IPS DF 6.9 (cell line): ENCODE data around the gene SET.
"Not testable (repeated sequence)": the region's sequence is repeated elsewhere in the genome, so short reads cannot be mapped to it uniquely, and the experiment has no call there.

Experiments
- DNase-seq: peaks from one replicate; pipeline ENCODE4 v3.0.0-alpha.2; 2013; ENCODE audit warnings: low read depth, low spot score
- H3K27ac ChIP-seq: one replicate; pipeline ENCODE4 v1.5.1; 2013; ENCODE audit warnings: low read length, control low read depth
- H3K27me3 ChIP-seq: 2 replicates; pipeline ENCODE4 v1.6.1; 2013; ENCODE audit warnings: mild to moderate bottlenecking, low read length; ENCODE audit not compliant: control insufficient read depth, insufficient read depth
- H3K36me3 ChIP-seq: 2 replicates; pipeline ENCODE4 v1.6.1; 2013; ENCODE audit warnings: low read length; ENCODE audit not compliant: control insufficient read depth, insufficient read depth
- H3K4me1 ChIP-seq: 2 replicates; pipeline ENCODE4 v1.6.1; 2013; ENCODE audit warnings: low read length; ENCODE audit not compliant: control insufficient read depth, insufficient read depth
- H3K4me3 ChIP-seq: 2 replicates; pipeline ENCODE4 v1.5.1; 2013; ENCODE audit warnings: mild to moderate bottlenecking, low read length
- H3K9me3 ChIP-seq: 2 replicates; pipeline ENCODE4 v1.6.1; 2013; ENCODE audit warnings: low read length, inconsistent platforms; ENCODE audit not compliant: control insufficient read depth, insufficient read depth
- WGBS: extraction: QIAGEN DNeasy Blood & Tissue Kit; methylation state at CpG from one replicate; pipeline ENCODE4 v1.1.7; 2013; ENCODE audit warnings: mixed read lengths, missing lambda C conversion rate; ENCODE audit not compliant: insufficient read length, insufficient coverage; 5-methylcytosine and 5-hydroxymethylcytosine counted together

SET gene

DNA sequence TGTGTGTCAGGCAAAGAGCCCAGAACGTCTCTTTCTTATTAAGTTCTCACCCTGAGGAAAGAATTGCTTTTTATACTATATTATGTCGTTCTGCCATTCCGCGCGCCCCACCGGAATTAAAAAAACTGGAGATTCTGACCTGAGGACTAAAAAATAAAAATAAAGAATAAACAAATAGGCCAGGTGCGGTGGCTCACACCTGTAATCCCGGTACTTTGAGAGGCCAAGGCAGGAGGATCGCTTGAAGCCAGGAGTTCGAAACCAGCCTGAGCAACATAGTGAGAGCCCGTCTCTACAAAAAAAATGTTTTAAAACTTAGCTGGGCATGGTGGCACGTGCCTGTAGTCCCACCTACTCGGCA, 31.7 kb upstream of the SET start:
- DNase-seq = no peak
- Histone ChIP-seq H3K9me3 (no peaks in the 10 kb centered on the region), H3K4me1 (no peaks in the 10 kb centered on the region), H3K4me3 (no peak overlapping the region), H3K36me3 (no peaks in the 10 kb centered on the region), H3K27me3 (no peaks in the 10 kb centered on the region), H3K27ac (no peak overlapping the region)
- WGBS = no CpG with 5 or more reads among the region's 13 CpGs

DNA sequence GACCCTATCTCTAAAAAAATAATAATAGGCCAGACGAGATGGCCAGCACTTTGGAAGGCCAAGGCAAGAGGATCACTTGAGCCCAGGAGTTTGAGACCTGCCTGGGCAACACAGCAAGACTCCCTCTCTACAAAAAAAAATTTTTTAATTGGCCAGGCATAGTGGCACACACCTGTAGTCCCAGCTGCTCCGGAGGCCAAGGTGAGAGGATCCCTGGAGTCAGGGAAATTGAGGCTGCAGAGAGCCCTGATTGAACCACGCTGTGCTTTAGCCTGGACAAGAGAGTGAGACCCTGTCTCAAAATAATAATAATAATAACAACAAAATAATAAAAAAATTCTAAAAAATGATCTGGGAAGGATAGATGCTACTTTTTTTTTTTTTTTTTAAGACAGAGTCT, 31.2 kb upstream of the SET start:
- Histone ChIP-seq H3K9me3 (no peaks in the 10 kb centered on the region), H3K36me3 (no peaks in the 10 kb centered on the region), H3K27me3 (no peaks in the 10 kb centered on the region), H3K4me1 (no peaks in the 10 kb centered on the region), H3K4me3 (no peak overlapping the region), H3K27ac (no peak overlapping the region)
- WGBS = no CpG with 5 or more reads among the region's 3 CpGs
- DNase-seq = no peak

DNA sequence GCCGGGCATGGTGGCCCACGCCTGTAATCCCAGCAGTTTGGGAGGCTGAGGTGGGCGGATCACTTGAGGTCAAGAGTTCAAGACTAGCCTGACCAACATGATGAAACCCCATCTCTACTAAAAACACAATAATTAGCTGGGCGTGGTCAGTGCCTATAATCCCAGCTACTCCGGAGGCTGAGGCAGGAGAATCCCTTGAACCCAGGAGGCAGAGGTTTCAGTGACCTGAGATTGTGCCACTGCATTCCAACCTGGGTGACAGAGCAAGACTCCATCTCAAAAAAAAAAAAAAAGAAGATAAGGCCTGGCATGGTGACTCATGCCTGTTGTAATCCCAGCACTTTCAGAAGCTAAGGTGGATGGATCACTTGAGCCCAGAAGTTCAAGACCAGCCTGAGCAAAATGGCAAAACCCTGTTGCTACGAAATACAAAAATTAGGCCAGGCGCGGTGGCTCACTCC, 22.5 kb upstream of the SET start:
- H3K27ac ChIP-seq, H3K4me3 ChIP-seq, H3K36me3 ChIP-seq, DNase-seq, H3K4me1 ChIP-seq, H3K27me3 ChIP-seq, H3K9me3 ChIP-seq: not testable (repeated sequence)
- no CpG with 5 or more reads among the region's 8 CpGs for WGBS

DNA sequence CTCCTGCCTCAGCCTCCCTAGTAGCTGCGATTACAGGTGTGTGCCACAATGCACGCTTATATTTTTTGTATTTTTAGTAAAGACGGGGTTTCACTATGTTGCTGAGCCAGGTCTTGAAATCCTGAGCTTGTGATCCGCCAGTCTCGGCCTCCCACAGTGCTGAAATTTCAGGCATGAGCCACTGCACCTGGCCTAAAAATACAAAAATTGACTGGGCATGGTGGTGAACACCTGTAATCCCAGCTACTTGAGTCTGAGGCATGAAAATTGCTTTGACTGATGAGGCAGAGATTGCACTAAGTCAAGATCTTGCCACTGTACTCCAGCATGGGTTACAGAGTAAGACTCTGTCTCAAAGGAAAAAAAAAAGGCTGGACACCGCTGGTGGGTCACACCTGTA, 19.2 kb upstream of the SET start:
- no peak for DNase-seq
- Histone ChIP-seq H3K27me3 (no peaks in the 10 kb centered on the region), H3K4me3 (no peak overlapping the region), H3K27ac (no peak overlapping the region), H3K9me3 (no peaks in the 10 kb centered on the region), H3K4me1 (no peaks in the 10 kb centered on the region), H3K36me3 (no peaks in the 10 kb centered on the region)
- no CpG with 5 or more reads among the region's 6 CpGs for WGBS

- Histone ChIP-seq H3K36me3 (no peaks in the 10 kb centered on the region), H3K4me3 (no peak overlapping the region), H3K27ac (no peak overlapping the region), H3K9me3 (no peaks in the 10 kb centered on the region), H3K27me3 (no peaks in the 10 kb centered on the region), H3K4me1 (no peaks in the 10 kb centered on the region)
- no CpG with 5 or more reads among the region's 4 CpGs for WGBS
- DNase-seq = no peak
Measured at GRCh38 chr9:128675382-128675781, 13.6 kb upstream of the SET start.

DNA sequence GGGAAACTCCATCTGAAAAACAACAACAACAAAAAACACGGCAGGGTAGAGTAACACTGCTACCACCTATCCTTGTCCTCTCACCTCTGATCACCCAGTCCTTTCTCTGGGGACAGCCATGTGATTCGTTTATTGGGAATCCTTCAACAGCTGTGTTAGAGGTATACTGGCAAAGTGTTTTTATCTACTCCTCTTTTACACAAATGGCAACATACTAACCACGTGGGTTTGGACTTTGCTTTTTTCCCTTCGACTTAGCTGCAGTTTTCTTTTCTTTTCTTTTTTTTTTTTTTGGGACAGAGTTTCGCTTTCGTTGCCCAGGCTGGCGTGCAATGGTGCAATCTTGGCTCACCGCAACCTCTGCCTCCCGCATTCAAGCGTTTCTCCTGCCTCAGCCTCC, 11.2 kb upstream of the SET start:
- no peak for DNase-seq
- Histone ChIP-seq H3K27me3 (no peaks in the 10 kb centered on the region), H3K4me1 (no peaks in the 10 kb centered on the region), H3K27ac (no peak overlapping the region), H3K9me3 (no peaks in the 10 kb centered on the region), H3K36me3 (no peaks in the 10 kb centered on the region), H3K4me3 (no peak overlapping the region)
- no CpG with 5 or more reads among the region's 10 CpGs for WGBS

DNA sequence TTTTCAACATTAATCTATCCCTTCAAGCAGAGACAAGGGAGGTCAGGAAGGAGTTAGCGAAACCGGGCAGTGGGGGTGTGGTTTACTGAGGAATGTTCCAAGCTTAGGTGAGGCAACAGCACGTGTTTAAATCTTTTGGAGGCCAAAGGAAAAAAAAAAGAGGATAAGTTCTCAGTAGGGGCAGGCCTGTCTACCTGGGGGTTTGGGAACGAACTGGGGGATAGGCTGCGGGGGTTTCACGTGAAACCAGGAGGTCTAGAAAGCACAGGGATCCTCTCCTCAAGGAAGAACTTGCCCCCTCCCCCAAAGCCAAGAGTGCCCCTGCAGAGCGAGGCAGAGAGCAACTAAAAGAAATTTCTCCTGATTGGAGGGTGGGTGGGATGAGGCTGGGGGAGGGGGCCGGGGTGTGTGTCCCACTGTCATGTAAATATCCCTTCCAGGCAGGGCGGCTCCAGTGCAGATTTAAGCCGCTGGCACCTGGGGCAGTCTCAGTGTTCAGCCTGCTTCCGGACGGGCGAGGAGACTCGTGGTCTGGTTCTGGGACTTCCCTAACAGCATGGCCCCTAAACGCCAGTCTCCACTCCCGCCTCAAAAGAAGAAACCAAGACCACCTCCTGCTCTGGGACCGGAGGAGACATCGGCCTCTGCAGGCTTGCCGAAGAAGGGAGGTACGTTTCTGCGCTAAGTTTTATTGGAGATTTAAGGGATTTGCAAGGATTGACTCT, 5.5 kb upstream of the SET start:
- Histone ChIP-seq H3K4me3 (peak overlapping the region; percentile 90), H3K27me3 (no peaks in the 10 kb centered on the region), H3K27ac (no peak overlapping the region), H3K9me3 (no peaks in the 10 kb centered on the region), H3K36me3 (peaks cover 4% of the 10 kb centered on the region; the same call in 1 of the 2 replicates), H3K4me1 (0 out of 2 replicates have a peak, but pooled peaks cover 4% of the 10 kb centered on the region)
- peak; percentile 87 for DNase-seq
- WGBS = no CpG with 5 or more reads among the region's 21 CpGs

DNA sequence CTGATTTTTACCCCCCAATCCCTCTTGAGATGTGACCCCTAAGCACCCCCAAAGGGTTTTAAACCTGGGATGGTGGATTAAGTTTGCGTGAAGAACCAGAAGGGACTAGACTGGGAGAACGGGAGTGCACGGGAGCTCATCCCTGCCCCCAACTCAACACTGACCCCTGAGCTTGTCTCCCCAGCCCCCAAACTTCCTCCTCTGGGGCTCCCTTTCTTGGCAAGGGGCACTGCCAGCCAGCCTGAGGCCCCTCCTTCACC, 5.0 kb upstream of the SET start:
- 0 out of 2 replicates have a peak, but pooled peaks cover 4% of the 10 kb centered on the region for H3K4me1 ChIP-seq
- no CpG with 5 or more reads among the region's 3 CpGs for WGBS
- peak overlapping the region; percentile 90 for H3K4me3 ChIP-seq

GRCh38 chr9:128684325-128685199, 4.5 kb upstream of the SET start:
- no peak overlapping the region for H3K27ac ChIP-seq
- H3K4me3 ChIP-seq = peak overlapping the region; percentile 90
- 0 out of 2 replicates have a peak, but pooled peaks cover 4% of the 10 kb centered on the region for H3K4me1 ChIP-seq
- no CpG with 5 or more reads among the region's 15 CpGs for WGBS
- H3K9me3 ChIP-seq = no peaks in the 10 kb centered on the region
- no peak for DNase-seq
- no peaks in the 10 kb centered on the region for H3K27me3 ChIP-seq
- H3K36me3 ChIP-seq = peaks cover 4% of the 10 kb centered on the region; the same call in 1 of the 2 replicates

More for the DNA sequence above, 5.0 kb upstream of the SET start:
- DNase-seq = no peak
- Histone ChIP-seq H3K27me3 (no peaks in the 10 kb centered on the region), H3K9me3 (no peaks in the 10 kb centered on the region), H3K27ac (no peak overlapping the region), H3K36me3 (peaks cover 4% of the 10 kb centered on the region; the same call in 1 of the 2 replicates)

- Histone ChIP-seq H3K36me3 (peaks cover 4% of the 10 kb centered on the region; the same call in 1 of the 2 replicates), H3K9me3 (no peaks in the 10 kb centered on the region), H3K4me1 (0 out of 2 replicates have a peak, but pooled peaks cover 4% of the 10 kb centered on the region), H3K27me3 (no peaks in the 10 kb centered on the region), H3K27ac (no peak overlapping the region), H3K4me3 (peak overlapping the region; percentile 90; the same call in 1 of the 2 replicates)
- no peak for DNase-seq
- no CpG with 5 or more reads among the region's 17 CpGs for WGBS
Measured at GRCh38 chr9:128685636-128686489, 3.2 kb upstream of the SET start.
